ENCODE measurements around the gene ATP13A3. TPM values are rescaled to one million over a fixed set of nuclear protein-coding genes. Genes with fewer than 3 reads are reported as not detected.
A peak's percentile ranks its signal among the peaks of the same experiment; 100 is the strongest.

ATP13A3 gene
- total and polyA plus RNA-seq, 7 donors: 10.9 to 82.7 (median 50.4) TPM

- WGBS, 2 donors: 82 to 87% methylated on average over 7 of the region's 7 CpGs
- H3K9me3 ChIP-seq: no peaks in the 10 kb centered on the region
- H3K27me3 ChIP-seq: no peaks in the 10 kb centered on the region
- DNase-seq: no peak
- TF ChIP-seq POLR2A (IDR thresholded peaks at IDR 0.05): no peak
- no peak for TF ChIP-seq CTCF (IDR thresholded peaks at IDR 0.05)
- TF ChIP-seq EP300 (IDR thresholded peaks at IDR 0.05): no peak
- no peak for TF ChIP-seq POLR2AphosphoS5 (IDR thresholded peaks at IDR 0.05)
- peaks cover 0 to 22% (median 17%) of the 10 kb centered on the region in 4 donors for H3K4me1 ChIP-seq
- intact Hi-C loops (cut with DNase I): no loop called here
- no peak overlapping the region for H3K27ac ChIP-seq
- H3K36me3 ChIP-seq: no peaks in the 10 kb centered on the region
- H3K4me3 ChIP-seq: no peak overlapping the region
Observed at GRCh38 chr3:194489736-194490612, 3.2 kb upstream of the ATP13A3 start.

GRCh38 chr3:194488055-194488742, 1.4 kb upstream of the ATP13A3 start:
- H3K9me3 ChIP-seq: no peaks in the 10 kb centered on the region
- 64 to 83% methylated on average over 10 of the region's 10 CpGs for WGBS, 2 donors
- no peak for DNase-seq
- peak overlapping the region in 2 of 4 donors; percentile 72 to 78 for H3K4me3 ChIP-seq
- H3K36me3 ChIP-seq: no peaks in the 10 kb centered on the region
- no peak for TF ChIP-seq POLR2AphosphoS5 (IDR thresholded peaks at IDR 0.05)
- TF ChIP-seq CTCF (IDR thresholded peaks at IDR 0.05): no peak
- no peak for TF ChIP-seq EP300 (IDR thresholded peaks at IDR 0.05)
- intact Hi-C loops (cut with DNase I): no loop called here
- peaks cover 0 to 27% (median 22%) of the 10 kb centered on the region in 4 donors for H3K4me1 ChIP-seq
- peak overlapping the region; percentile 23 to 88 (median 86) for H3K27ac ChIP-seq
- no peaks in the 10 kb centered on the region for H3K27me3 ChIP-seq

- TF ChIP-seq POLR2A (IDR thresholded peaks at IDR 0.05): no peak
- TF ChIP-seq EP300 (IDR thresholded peaks at IDR 0.05): no peak
- no peak for TF ChIP-seq POLR2AphosphoS5 (IDR thresholded peaks at IDR 0.05)
- no peak for TF ChIP-seq CTCF (IDR thresholded peaks at IDR 0.05)
- Histone ChIP-seq H3K9me3 (no peaks in the 10 kb centered on the region), H3K4me1 (peaks cover 0 to 27% (median 22%) of the 10 kb centered on the region in 4 donors), H3K36me3 (no peaks in the 10 kb centered on the region), H3K27me3 (no peaks in the 10 kb centered on the region), H3K4me3 (peak overlapping the region; percentile 60 to 78 (median 75)), H3K27ac (peak overlapping the region; percentile 83 to 88 (median 88))
- intact Hi-C loops (cut with DNase I): loop anchor here (2.0 kb wide), 2 partner anchors 97 to 345 kb away; no protein-coding TSS in a partner anchor
- DNase-seq: peak; percentile 74
- 15 to 20% methylated on average over 56 of the region's 56 CpGs for WGBS, 2 donors
Observed at GRCh38 chr3:194487289-194488054, 670 bp upstream of the ATP13A3 start.

GRCh38 chr3:194485881-194486539, 792 bp downstream of the ATP13A3 start:
- Histone ChIP-seq H3K4me1 (peaks cover 0 to 36% (median 29%) of the 10 kb centered on the region in 4 donors), H3K4me3 (peak overlapping the region; percentile 47 to 78 (median 75)), H3K36me3 (no peaks in the 10 kb centered on the region), H3K9me3 (no peaks in the 10 kb centered on the region), H3K27ac (peak overlapping the region; percentile 83 to 88 (median 88)), H3K27me3 (no peaks in the 10 kb centered on the region)
- 1% methylated on average over 42 of the region's 42 CpGs for WGBS, 2 donors
- DNase-seq: peak; percentile 78
- TF ChIP-seq CTCF (IDR thresholded peaks at IDR 0.05): peak in 1 of 4 experiments; percentile 41
- no peak for TF ChIP-seq POLR2A (IDR thresholded peaks at IDR 0.05)
- peak in 1 of 4 donors; percentile 17 for TF ChIP-seq POLR2AphosphoS5 (IDR thresholded peaks at IDR 0.05)
- TF ChIP-seq EP300 (IDR thresholded peaks at IDR 0.05): no peak
- intact Hi-C loops (cut with DNase I): loop anchor here (2.0 kb wide), 2 partner anchors 99 to 343 kb away; no protein-coding TSS in a partner anchor
